Small intestine (tissue), 7 donors: ENCODE measurements around the gene ATG4A. TPM values are rescaled to one million over a fixed set of nuclear protein-coding genes. Genes with fewer than 3 reads are reported as not detected.

Experiments
- DNase-seq, 2 donors: peaks; one replicate each; pipeline versions ENCODE4 v3.0.0 to v3.0.0-alpha.2; 2013
- FAIRE-seq: peaks from 2 replicates; lab custom pipeline; 2012; peaks lifted over from hg19 to GRCh38; lab: Jason Lieb, UNC
- H3K27ac ChIP-seq, 3 donors: one replicate each; pipeline ENCODE4 v1.5.1; 2013; ENCODE audit warnings: low read length in 2 of 3, mild to moderate bottlenecking in 2 of 3, control low read depth in 1 of 3, inconsistent platforms in 1 of 3, low read depth in 1 of 3, moderate library complexity in 1 of 3
- H3K27me3 ChIP-seq, 3 donors: one replicate each; pipeline ENCODE4 v1.6.1; 2013; ENCODE audit warnings: low read length in 3 of 3, inconsistent platforms in 1 of 3; ENCODE audit not compliant: control insufficient read depth in 3 of 3, insufficient read depth in 3 of 3
- H3K36me3 ChIP-seq, 3 donors: one replicate each; pipeline ENCODE4 v1.6.1; 2013; ENCODE audit warnings: low read length in 3 of 3, inconsistent platforms in 1 of 3, low read depth in 1 of 3, mild to moderate bottlenecking in 1 of 3, moderate library complexity in 1 of 3; ENCODE audit not compliant: control insufficient read depth in 3 of 3, insufficient read depth in 2 of 3
- H3K4me1 ChIP-seq, 3 donors: one replicate each; pipeline ENCODE4 v1.6.1; 2013; ENCODE audit warnings: low read length in 2 of 3, inconsistent platforms in 1 of 3, low read depth in 1 of 3, mild to moderate bottlenecking in 1 of 3, moderate library complexity in 1 of 3; ENCODE audit not compliant: control insufficient read depth in 3 of 3, insufficient read depth in 2 of 3
- H3K4me3 ChIP-seq, 3 donors: one replicate each; pipeline ENCODE4 v1.5.1; 2013; ENCODE audit warnings: low read length in 3 of 3, control low read depth in 1 of 3, inconsistent platforms in 1 of 3, low read depth in 1 of 3, mild to moderate bottlenecking in 1 of 3, moderate library complexity in 1 of 3
- H3K9me3 ChIP-seq, 2 donors: one replicate each; pipeline ENCODE4 v1.6.1; 2013; ENCODE audit warnings: low read depth in 1 of 2, low read length in 1 of 2; ENCODE audit not compliant: control insufficient read depth in 2 of 2, insufficient read depth in 1 of 2
- WGBS, 3 donors: extraction: QIAGEN DNeasy Blood & Tissue Kit; methylation state at CpG; one replicate each; pipeline ENCODE4 v1.1.7; 2013; 5-methylcytosine and 5-hydroxymethylcytosine counted together
- polyA plus RNA-seq, 4 donors: library from polyadenylated mRNA; stranded (reverse) in 3 of 4; unstranded in 1 of 4; fragments of 200-250 nt in 3 of 4; fragments of 120-200 nt in 1 of 4; gene quantifications; one replicate each; pipeline versions ENCODE4 v1.2.1 to v1.2.3, GENCODE V29; 2013
- donor health status: healthy with polysubstance abuse.
- donor health status: control.
- donor health status: control.
- donor health status: Bipolar disorder and iron deficiency.
- donor health status: healthy.

ATG4A gene
- polyA plus RNA-seq, 4 donors, result 12.2 to 32.2 (median 24.8) TPM

DNA sequence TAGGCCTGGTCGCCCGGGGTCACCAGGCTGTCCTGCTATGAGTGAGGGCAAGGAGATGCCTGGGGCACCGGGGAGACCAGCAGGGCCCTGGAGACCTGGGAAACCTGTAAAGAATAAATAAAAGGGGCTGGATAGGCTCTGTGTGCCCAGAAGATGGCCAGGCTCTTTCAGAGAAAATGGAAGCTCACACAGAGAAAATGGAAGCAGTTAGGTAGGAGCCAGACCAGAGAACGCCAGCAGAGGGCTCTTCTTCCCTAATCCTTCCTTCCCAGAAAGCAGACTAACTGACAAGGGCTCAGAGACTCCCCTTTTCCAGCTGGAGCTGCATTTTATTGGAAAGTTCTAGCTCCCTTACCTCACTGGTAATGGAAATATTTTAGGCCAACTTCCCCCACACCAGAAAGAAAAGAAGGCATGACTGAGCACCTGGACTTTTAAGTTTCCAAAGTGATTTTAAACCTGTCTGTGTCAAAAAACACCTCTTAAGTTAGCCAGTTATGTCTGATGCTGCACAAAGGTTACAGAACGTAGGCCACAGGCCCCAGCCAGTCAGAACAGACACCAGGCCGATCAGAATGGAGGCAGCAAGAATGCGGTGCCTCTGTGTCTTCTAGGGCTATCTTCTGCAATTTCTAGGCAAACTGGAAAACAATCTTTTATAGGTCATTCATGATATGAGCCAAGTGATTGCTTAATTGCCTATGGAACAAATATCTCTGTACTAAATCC lies 74.0 kb downstream of the ATG4A start:
- FAIRE-seq, result no peak
- H3K27ac ChIP-seq, result no peak overlapping the region
- 55 to 70% (median 57%) methylated on average over 7 of the region's 7 CpGs for WGBS, 3 donors

DNA sequence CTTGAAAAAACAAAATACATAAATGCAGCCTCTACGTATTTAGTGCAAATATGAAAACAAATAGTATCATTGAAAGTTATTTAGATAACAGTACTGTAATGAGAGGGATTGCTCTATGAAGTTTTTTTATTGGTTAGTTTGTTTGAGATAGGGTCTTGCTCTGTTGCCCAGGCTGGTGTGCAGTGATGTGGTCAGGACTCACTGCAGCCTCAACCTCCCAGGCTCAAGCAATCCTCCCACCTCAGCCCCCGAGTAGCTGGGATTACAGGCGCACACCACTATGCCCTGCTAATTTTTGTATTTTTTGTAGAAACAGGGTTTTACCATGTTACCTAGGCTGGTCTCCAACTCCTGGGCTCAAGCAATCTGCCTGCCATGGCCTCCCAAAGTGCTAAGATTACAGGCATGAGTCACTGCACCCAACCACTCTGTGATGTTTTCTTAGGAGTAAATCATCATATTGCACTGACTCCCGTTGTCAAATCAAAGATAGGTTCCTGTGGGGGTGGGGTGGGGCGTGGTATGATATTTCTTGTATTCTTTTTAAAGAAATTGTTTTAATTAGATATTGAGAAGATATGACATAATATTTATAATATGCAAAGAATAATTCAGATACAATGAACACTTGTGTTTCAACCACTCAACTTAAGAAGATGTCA lies 75.8 kb downstream of the ATG4A start:
- H3K4me1 ChIP-seq, result no peaks in the 10 kb centered on the region
- 66 to 75% (median 67%) methylated on average over 5 of the region's 5 CpGs for WGBS, 3 donors
- FAIRE-seq, result no peak
- no peaks in the 10 kb centered on the region for H3K36me3 ChIP-seq
- H3K9me3 ChIP-seq, result no peaks in the 10 kb centered on the region
- no peaks in the 10 kb centered on the region for H3K27me3 ChIP-seq
- H3K27ac ChIP-seq, result no peak overlapping the region
- peak in 1 of 2 donors; percentile 1 for DNase-seq
- H3K4me3 ChIP-seq, result no peak overlapping the region

More for the DNA sequence above, 74.0 kb downstream of the ATG4A start:
- no peaks in the 10 kb centered on the region for H3K27me3 ChIP-seq
- no peaks in the 10 kb centered on the region for H3K9me3 ChIP-seq
- DNase-seq, result peak; percentile 31 to 35
- no peaks in the 10 kb centered on the region for H3K4me1 ChIP-seq
- H3K36me3 ChIP-seq, result no peaks in the 10 kb centered on the region
- H3K4me3 ChIP-seq, result no peak overlapping the region

DNA sequence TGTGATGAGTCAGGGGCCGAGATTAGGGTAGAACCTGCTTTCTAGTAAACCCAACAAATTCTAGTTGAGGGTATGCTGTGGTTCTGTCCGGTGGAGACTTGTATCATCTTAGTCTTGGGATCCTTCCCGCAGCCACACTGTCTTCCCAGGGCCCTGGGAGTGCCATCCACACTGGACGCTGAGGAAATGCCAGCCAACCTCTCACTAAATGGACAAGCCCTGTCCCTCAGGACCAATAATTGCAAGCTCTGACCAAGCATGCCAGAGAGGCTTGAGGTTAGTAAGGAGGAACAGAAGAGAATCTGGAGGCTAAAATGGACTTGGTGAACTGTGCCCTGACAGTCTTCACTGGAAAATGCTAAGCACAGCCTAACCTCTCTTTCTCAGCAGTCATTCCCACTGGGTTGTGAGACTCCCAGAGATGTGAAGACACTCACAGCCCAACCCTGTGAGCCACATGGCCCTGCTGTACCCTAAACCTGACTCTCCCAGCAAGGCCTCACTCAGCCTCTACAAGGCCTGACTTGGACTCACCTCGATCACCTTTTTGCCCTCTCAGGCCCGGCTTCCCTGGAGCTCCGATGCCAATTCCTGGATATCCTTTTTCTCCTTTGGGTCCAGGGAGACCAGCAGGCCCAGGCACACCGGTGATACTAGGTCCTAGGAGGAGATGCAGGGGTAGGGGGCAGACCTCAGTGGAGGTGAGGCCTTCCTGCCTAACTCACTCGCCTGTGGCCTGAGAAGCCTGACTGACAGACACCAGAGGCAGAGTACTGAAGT lies 77.6 kb downstream of the ATG4A start:
- 79 to 94% (median 94%) methylated on average over 9 of the region's 9 CpGs for WGBS, 3 donors
- DNase-seq (no peak), FAIRE-seq (no peak)
- Histone ChIP-seq H3K4me1 (no peaks in the 10 kb centered on the region), H3K36me3 (no peaks in the 10 kb centered on the region), H3K4me3 (no peak overlapping the region), H3K27me3 (no peaks in the 10 kb centered on the region), H3K9me3 (no peaks in the 10 kb centered on the region), H3K27ac (no peak overlapping the region)

DNA sequence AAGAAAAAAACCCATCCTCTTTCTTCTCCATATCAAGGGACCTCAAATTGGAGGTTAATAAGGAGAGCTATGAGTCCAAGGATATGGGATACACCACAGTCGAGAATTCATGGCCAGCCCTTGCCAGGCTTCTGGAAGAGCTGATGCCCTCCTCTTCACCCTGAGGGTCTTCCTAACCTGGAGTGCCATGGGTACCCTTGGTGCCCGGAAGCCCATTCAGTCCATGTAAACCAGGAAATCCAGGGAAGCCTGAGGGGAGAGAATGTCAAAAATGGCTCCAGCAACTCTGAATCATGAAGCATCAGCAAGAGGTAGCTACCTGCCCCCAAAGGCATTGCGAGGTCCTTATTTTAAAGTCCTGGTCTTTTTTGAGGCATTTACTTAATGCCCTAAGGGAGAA lies 78.2 kb downstream of the ATG4A start:
- no peak overlapping the region for H3K27ac ChIP-seq
- WGBS, 3 donors, result 77 to 100% (median 97%) methylated on average over 3 of the region's 3 CpGs

DNA sequence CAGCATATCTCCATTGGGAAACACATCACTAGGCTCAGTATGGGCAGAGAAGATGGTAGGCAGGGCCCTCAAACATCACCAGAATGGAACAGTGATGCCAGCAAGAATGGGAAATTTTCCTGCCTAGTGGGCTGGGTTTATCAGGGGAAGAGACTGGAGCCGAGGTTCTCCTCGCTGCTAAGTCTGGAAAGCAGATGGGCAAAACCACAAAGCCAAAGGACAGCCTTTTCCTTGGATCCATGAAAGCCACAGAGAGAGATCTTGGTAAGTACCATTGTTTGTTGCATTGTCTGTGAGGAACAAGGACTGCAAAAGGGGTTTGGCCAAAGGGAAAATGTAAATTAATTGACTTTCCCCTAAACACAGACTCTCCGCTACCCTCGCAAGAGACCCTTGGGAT lies 80.1 kb downstream of the ATG4A start:
- H3K27ac ChIP-seq, result no peak overlapping the region
- no peaks in the 10 kb centered on the region for H3K36me3 ChIP-seq
- FAIRE-seq, result no peak
- H3K9me3 ChIP-seq, result no peaks in the 10 kb centered on the region
- DNase-seq, result no peak
- WGBS, 3 donors, result 87 to 100% (median 96%) methylated on average over 4 of the region's 4 CpGs
- no peak overlapping the region for H3K4me3 ChIP-seq
- H3K4me1 ChIP-seq, result no peaks in the 10 kb centered on the region
- H3K27me3 ChIP-seq, result no peaks in the 10 kb centered on the region

More for the DNA sequence above, 78.2 kb downstream of the ATG4A start:
- H3K4me1 ChIP-seq, result no peaks in the 10 kb centered on the region
- DNase-seq (no peak), FAIRE-seq (no peak)
- no peaks in the 10 kb centered on the region for H3K9me3 ChIP-seq
- no peaks in the 10 kb centered on the region for H3K27me3 ChIP-seq
- no peak overlapping the region for H3K4me3 ChIP-seq
- H3K36me3 ChIP-seq, result no peaks in the 10 kb centered on the region

DNA sequence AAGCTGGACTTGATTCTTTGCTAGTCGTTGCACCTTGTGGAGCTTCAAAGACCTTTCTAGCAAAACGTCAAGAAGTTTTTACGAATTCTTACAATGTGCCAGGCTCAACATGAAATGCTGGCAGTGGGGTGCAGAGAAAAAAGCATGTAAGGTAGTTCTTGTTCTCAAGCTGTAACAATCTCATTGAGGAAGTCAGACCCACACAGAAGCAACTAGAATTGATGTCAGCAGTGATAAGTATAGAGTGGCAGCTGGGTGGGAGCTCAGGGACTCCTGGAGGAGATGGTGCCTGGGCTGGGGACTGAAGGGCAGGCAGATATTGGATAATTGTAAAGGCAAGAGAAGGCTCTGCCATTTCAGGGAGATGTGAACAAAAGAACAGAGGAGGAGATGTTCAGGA lies 82.3 kb downstream of the ATG4A start:
- FAIRE-seq, result no peak
- 31 to 49% (median 38%) methylated on average over 3 of the region's 3 CpGs for WGBS, 3 donors

DNA sequence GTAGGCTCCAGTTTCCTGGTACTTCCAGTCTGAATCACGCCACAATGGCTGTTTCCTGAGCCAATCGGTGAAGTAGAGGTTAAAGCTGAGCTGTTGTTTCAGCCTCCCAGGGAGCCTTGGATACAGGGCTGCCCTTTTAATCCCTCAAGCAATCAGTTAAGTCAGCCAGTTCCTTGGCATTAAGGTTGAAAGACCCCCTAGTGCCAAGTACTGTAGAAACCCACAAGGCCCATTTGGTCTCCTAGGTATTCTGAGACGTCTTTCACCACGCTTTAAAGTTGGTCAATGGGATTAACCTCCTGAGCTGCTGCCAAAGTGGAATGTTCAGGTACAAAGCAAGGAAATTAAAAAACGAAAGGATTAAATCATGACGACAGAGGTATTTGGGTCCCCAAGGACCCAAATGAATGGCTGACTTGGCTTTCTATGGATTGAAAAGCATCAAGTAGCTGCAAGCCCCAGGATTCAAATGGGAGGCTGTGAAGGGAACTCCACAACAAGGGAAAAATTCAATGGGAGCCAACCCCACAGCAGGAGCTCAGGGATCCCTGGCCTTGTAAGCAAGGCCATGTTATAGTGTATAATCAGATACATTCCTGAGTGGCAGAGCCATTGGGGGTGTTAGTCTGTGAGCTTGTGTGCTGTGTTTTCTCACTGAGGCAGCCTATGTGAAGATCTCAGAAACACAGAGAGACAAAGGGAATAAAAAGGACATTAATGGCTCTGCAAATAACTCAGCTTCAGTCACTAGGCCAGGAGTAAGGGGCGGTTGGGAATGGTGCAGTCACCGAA lies 86.0 kb downstream of the ATG4A start:
- no peaks in the 10 kb centered on the region for H3K9me3 ChIP-seq
- H3K27me3 ChIP-seq, result no peaks in the 10 kb centered on the region
- WGBS, 3 donors, result 72 to 92% (median 86%) methylated on average over 8 of the region's 8 CpGs
- H3K27ac ChIP-seq, result no peak overlapping the region
- DNase-seq, result no peak
- H3K4me3 ChIP-seq, result no peak overlapping the region
- no peaks in the 10 kb centered on the region for H3K36me3 ChIP-seq
- no peak for FAIRE-seq
- no peaks in the 10 kb centered on the region for H3K4me1 ChIP-seq

More for the DNA sequence above, 82.3 kb downstream of the ATG4A start:
- Histone ChIP-seq H3K36me3 (no peaks in the 10 kb centered on the region), H3K9me3 (no peaks in the 10 kb centered on the region), H3K27me3 (no peaks in the 10 kb centered on the region), H3K4me1 (no peaks in the 10 kb centered on the region), H3K27ac (no peak overlapping the region), H3K4me3 (no peak overlapping the region)
- DNase-seq, result no peak

DNA sequence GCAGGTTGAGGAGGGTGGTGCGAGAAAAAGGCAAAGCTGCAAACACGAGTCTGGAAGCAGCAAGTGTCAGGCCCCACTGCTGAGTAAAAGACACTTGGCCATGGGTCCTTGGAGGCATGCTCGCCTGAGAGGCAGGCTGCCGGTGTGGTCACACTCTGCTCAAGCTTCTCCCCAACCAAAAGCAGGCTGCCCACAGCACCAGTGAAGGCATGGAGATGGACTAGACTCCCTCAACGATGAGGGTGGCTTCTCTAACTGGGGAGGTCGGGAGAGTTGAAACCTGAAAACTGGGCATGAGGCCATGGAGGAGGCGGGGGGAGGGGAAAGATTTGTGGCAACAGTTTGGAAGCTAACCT lies 86.5 kb downstream of the ATG4A start:
- H3K27me3 ChIP-seq, result no peaks in the 10 kb centered on the region
- H3K27ac ChIP-seq, result no peak overlapping the region
- no peaks in the 10 kb centered on the region for H3K4me1 ChIP-seq
- H3K4me3 ChIP-seq, result no peak overlapping the region
- WGBS, 3 donors, result 57 to 83% (median 73%) methylated on average over 7 of the region's 7 CpGs
- no peak for FAIRE-seq
- DNase-seq, result no peak
- H3K36me3 ChIP-seq, result no peaks in the 10 kb centered on the region
- no peaks in the 10 kb centered on the region for H3K9me3 ChIP-seq
